Measurements from ENCODE around the gene SLC25A30. TPM values are rescaled to one million over a fixed set of nuclear protein-coding genes. Genes with fewer than 3 reads are reported as not detected.

Gene SLC25A30
- total and polyA plus RNA-seq, 2 of the 13 experiments (the other 11 are each of a cell fraction or from before 2014, with no cell fraction given) = 19.6 to 22.5 TPM

- no peak for TF ChIP-seq CTCF (CRISPR knock-in tag; IDR thresholded peaks at IDR 0.05)
- TF ChIP-seq ZNF615 (CRISPR knock-in tag; IDR thresholded peaks at IDR 0.05; ENCODE audit: borderline replicate concordance) = no peak
- TF ChIP-seq MYPOP (CRISPR knock-in tag; IDR thresholded peaks at IDR 0.05) = 0 out of 2 replicates have a peak, but pooled peaks have one; percentile 67
- peak; percentile 45; the same call in 1 of the 2 replicates for TF ChIP-seq MIXL1 (CRISPR knock-in tag; IDR thresholded peaks at IDR 0.05)
- peak; percentile 73; the same call in 1 of the 2 replicates for TF ChIP-seq ZNF644 (CRISPR knock-in tag; IDR thresholded peaks at IDR 0.05; ENCODE audit: low read depth)
- peak; percentile 84 for TF ChIP-seq CEBPB (IDR thresholded peaks at IDR 0.05; ENCODE audit: borderline replicate concordance, low read depth, low read length)
- peak; percentile 56; the same call in 1 of the 2 replicates for TF ChIP-seq TFAP4 (IDR thresholded peaks at IDR 0.05; ENCODE audit: borderline replicate concordance, low read depth)
- no peak for TF ChIP-seq ZNF563 (CRISPR knock-in tag; IDR thresholded peaks at IDR 0.05)
- no peak for TF ChIP-seq ZBED4 (CRISPR knock-in tag; IDR thresholded peaks at IDR 0.05; ENCODE audit: borderline replicate concordance)
- peak; percentile 70 for TF ChIP-seq PPARG (CRISPR knock-in tag; conservative IDR thresholded peaks at IDR 0.05)
- TF ChIP-seq ZBTB14 (CRISPR knock-in tag; IDR thresholded peaks at IDR 0.05) = no peak
- TF ChIP-seq GATAD1 (CRISPR knock-in tag; IDR thresholded peaks at IDR 0.05) = 0 out of 2 replicates have a peak, but pooled peaks have one; percentile 46
- no peak for TF ChIP-seq ATM (IDR thresholded peaks at IDR 0.05; ENCODE audit: borderline replicate concordance)
- TF ChIP-seq SOX13 (IDR thresholded peaks at IDR 0.05) = peak; percentile 9; the same call in 1 of the 2 replicates
- peak in 1 of 2 experiments; percentile 75; a peak in 1 of 4 replicates for TF ChIP-seq SOX13 (CRISPR knock-in tag; conservative IDR thresholded peaks at IDR 0.05 in 1 of 2, IDR thresholded peaks at IDR 0.05 in 1 of 2)
- peak; percentile 64 for TF ChIP-seq SAP130 (CRISPR knock-in tag; IDR thresholded peaks at IDR 0.05; ENCODE audit: low read depth)
- TF ChIP-seq PBX3 (CRISPR knock-in tag; IDR thresholded peaks at IDR 0.05; ENCODE audit: borderline replicate concordance) = no peak
Observed at GRCh38 chr13:45434556-45435371, 16.6 kb upstream of the SLC25A30 start (continued).

Data from HepG2 (cell line).